ENCODE results near the gene CFAP119. TPM values are rescaled to one million over a fixed set of nuclear protein-coding genes. Genes with fewer than 3 reads are reported as not detected.

The CFAP119 gene
- total RNA-seq, 4 donors from 2014 or later: 0.42 to 2.9 (median 1.4) TPM

DNA sequence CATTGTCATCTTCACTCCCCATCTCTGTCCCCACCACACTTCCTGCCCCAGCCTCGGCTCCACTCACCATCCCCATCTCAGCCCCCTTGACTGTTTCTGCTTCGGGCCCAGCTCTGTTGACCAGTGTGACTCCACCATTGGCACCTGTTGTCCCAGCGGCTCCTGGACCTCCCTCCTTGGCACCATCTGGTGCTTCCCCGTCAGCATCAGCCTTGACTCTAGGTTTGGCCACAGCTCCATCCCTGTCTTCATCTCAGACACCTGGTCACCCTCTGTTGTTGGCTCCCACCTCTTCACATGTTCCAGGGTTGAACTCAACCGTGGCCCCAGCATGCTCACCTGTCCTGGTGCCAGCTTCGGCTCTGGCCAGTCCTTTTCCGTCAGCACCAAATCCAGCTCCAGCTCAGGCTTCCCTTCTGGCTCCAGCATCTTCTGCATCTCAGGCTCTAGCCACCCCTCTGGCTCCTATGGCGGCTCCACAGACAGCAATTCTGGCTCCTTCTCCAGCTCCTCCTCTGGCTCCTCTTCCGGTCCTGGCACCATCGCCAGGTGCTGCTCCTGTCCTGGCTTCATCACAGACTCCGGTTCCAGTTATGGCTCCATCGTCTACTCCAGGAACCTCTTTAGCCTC, 38.0 kb downstream of the CFAP119 start:
- Histone ChIP-seq H3K4me1 (peaks cover 0 to 5% (median 0%) of the 10 kb centered on the region in 4 donors), H3K4me3 (no peak overlapping the region), H3K36me3 (peaks cover 65 to 98% (median 86%) of the 10 kb centered on the region in 4 donors), H3K9me3 (no peaks in the 10 kb centered on the region), H3K27me3 (no peaks in the 10 kb centered on the region), H3K27ac (replicated peaks in 1 of 4) (no peak overlapping the region)
- no peak for DNase-seq (ENCODE audit: extremely low spot score)
- TF ChIP-seq POLR2A (IDR thresholded peaks at IDR 0.05; ENCODE audit: low read depth) (no peak), EP300 (IDR thresholded peaks at IDR 0.05) (no peak)
- intact Hi-C loops (cut with DNase I): no loop called here
- 91% methylated on average over 12 of the region's 12 CpGs for WGBS

DNA sequence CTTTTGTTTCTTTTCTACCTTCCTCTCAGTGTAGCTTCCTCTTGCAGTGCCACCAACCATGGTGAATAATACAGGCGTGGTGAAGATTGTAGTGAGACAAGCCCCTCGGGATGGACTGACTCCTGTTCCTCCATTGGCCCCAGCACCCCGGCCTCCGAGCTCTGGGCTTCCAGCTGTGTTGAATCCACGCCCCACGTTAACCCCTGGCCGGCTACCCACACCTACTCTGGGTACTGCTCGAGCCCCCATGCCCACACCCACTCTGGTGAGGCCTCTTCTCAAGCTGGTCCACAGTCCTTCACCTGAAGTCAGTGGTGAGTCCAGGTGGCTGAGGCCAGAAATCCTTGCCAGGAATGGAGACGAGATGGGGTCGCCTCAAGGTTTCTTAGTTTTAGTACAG, 38.9 kb downstream of the CFAP119 start:
- WGBS: 86% methylated on average over 10 of the region's 10 CpGs
- Histone ChIP-seq H3K27ac (replicated peaks in 1 of 4) (no peak overlapping the region), H3K4me1 (peaks cover 0 to 5% (median 0%) of the 10 kb centered on the region in 4 donors), H3K36me3 (peaks cover 72 to 100% (median 92%) of the 10 kb centered on the region in 4 donors), H3K27me3 (no peaks in the 10 kb centered on the region), H3K4me3 (no peak overlapping the region), H3K9me3 (no peaks in the 10 kb centered on the region)
- TF ChIP-seq EP300 (IDR thresholded peaks at IDR 0.05): no peak
- TF ChIP-seq, protein P1, sequence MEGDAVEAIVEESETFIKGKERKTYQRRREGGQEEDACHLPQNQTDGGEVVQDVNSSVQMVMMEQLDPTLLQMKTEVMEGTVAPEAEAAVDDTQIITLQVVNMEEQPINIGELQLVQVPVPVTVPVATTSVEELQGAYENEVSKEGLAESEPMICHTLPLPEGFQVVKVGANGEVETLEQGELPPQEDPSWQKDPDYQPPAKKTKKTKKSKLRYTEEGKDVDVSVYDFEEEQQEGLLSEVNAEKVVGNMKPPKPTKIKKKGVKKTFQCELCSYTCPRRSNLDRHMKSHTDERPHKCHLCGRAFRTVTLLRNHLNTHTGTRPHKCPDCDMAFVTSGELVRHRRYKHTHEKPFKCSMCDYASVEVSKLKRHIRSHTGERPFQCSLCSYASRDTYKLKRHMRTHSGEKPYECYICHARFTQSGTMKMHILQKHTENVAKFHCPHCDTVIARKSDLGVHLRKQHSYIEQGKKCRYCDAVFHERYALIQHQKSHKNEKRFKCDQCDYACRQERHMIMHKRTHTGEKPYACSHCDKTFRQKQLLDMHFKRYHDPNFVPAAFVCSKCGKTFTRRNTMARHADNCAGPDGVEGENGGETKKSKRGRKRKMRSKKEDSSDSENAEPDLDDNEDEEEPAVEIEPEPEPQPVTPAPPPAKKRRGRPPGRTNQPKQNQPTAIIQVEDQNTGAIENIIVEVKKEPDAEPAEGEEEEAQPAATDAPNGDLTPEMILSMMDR (IDR thresholded peaks at IDR 0.05): no peak
- no peak for TF ChIP-seq POLR2AphosphoS5 (IDR thresholded peaks at IDR 0.05)
- no peak for TF ChIP-seq POLR2A (IDR thresholded peaks at IDR 0.05; ENCODE audit: low read depth)
- intact Hi-C loops (cut with DNase I): no loop called here
- DNase-seq (ENCODE audit: extremely low spot score): no peak

DNA sequence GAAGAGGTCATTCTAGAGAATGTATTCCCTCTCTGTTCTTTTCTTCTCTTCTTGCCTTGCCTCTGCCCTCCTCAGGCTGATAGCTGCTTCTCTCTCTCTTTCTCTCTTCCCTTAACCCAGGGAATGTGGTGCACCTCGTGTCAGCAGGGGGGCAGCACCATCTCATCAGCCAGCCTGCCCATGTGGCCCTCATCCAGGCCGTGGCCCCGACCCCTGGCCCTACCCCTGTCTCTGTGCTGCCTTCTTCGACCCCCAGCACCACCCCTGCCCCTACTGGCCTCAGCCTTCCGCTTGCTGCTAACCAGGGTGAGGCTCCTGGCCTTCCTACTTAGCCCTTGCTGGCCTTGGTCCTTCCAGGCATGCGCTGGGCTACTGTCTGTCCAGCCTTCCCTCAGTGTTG, 39.4 kb downstream of the CFAP119 start:
- Histone ChIP-seq H3K9me3 (no peaks in the 10 kb centered on the region), H3K36me3 (peaks cover 76 to 100% (median 92%) of the 10 kb centered on the region in 4 donors), H3K27me3 (no peaks in the 10 kb centered on the region), H3K4me3 (no peak overlapping the region), H3K4me1 (peaks cover 0 to 5% (median 0%) of the 10 kb centered on the region in 4 donors), H3K27ac (replicated peaks in 1 of 4) (no peak overlapping the region)
- no peak for DNase-seq (ENCODE audit: extremely low spot score)
- TF ChIP-seq, protein P1 (IDR thresholded peaks at IDR 0.05): no peak
- TF ChIP-seq POLR2AphosphoS5 (IDR thresholded peaks at IDR 0.05): no peak
- intact Hi-C loops (cut with DNase I): no loop called here
- 75% methylated on average over 6 of the region's 6 CpGs for WGBS

DNA sequence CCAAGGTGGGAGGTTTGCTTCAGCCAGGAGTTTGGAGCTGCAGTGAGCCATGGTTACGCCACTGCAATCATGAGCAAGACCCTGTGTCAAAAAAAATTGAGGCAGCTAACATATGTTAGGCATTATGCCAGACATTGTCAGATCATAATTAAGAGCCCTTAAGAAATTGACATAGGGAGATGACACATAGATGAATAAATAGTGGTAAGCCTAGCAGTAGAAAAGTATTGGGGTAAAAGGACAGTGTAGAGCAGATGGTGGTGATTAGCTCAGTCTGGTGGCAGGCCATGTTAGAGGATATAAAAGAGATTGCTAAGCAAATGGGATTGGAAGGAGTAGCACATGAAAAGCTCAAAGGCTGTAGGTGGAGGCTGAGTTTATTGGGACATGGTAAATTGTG, 40.3 kb downstream of the CFAP119 start:
- Histone ChIP-seq H3K9me3 (no peaks in the 10 kb centered on the region), H3K27ac (replicated peaks in 1 of 4) (no peak overlapping the region), H3K4me3 (no peak overlapping the region), H3K36me3 (peaks cover 78 to 100% (median 95%) of the 10 kb centered on the region in 4 donors), H3K4me1 (peaks cover 0 to 5% (median 1%) of the 10 kb centered on the region in 4 donors), H3K27me3 (no peaks in the 10 kb centered on the region)
- DNase-seq (ENCODE audit: extremely low spot score): no peak
- intact Hi-C loops (cut with DNase I): no loop called here
- 100% methylated on average over 1 of the region's 1 CpG for WGBS
- TF ChIP-seq EP300 (IDR thresholded peaks at IDR 0.05) (no peak), POLR2A (IDR thresholded peaks at IDR 0.05; ENCODE audit: low read depth) (no peak), POLR2AphosphoS5 (IDR thresholded peaks at IDR 0.05) (no peak)
- TF ChIP-seq, protein P1 (IDR thresholded peaks at IDR 0.05): no peak

DNA sequence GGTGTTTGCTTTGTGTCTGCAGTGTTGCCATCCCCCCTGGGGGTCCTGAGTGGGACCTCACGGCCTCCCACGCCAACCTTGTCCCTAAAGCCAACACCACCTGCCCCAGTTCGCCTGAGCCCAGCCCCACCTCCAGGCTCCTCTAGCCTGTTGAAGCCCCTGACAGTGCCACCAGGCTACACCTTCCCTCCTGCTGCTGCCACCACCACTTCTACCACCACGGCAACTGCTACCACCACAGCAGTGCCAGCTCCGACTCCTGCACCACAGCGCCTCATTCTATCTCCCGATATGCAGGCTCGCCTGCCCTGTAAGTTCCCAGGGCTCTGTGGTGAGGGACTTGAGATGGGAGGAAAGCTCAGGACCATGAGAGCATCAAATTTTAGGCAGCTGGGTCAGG, 40.7 kb downstream of the CFAP119 start:
- DNase-seq (ENCODE audit: extremely low spot score): no peak
- no peaks in the 10 kb centered on the region for H3K9me3 ChIP-seq
- intact Hi-C loops (cut with DNase I): no loop called here
- peaks cover 82 to 100% (median 98%) of the 10 kb centered on the region in 4 donors for H3K36me3 ChIP-seq
- TF ChIP-seq EP300 (IDR thresholded peaks at IDR 0.05): no peak
- no peak for TF ChIP-seq POLR2A (IDR thresholded peaks at IDR 0.05; ENCODE audit: low read depth)
- TF ChIP-seq, protein P1 (IDR thresholded peaks at IDR 0.05): no peak
- no peak for TF ChIP-seq POLR2AphosphoS5 (IDR thresholded peaks at IDR 0.05)
- H3K27me3 ChIP-seq: no peaks in the 10 kb centered on the region
- WGBS: 89% methylated on average over 8 of the region's 8 CpGs
- peaks cover 0 to 5% (median 2%) of the 10 kb centered on the region in 4 donors for H3K4me1 ChIP-seq
- H3K4me3 ChIP-seq: no peak overlapping the region
- no peak overlapping the region for H3K27ac ChIP-seq (replicated peaks in 1 of 4)

All from esophagus muscularis mucosa (tissue), 4 donors.